NCI-H146 treated with DMSO at 0.1 percent for 48 hours (cell line): Measurements from ENCODE around the gene BTBD2.

Experiments used
- DNase-seq: peaks from one replicate; lab custom pipeline; 2025; ENCODE audit not compliant: unreplicated experiment; lab: John Stamatoyannopoulos, UW

Gene BTBD2

GRCh38 chr19:1987197-1988187, 28.0 kb downstream of the BTBD2 start:
- DNase-seq: no peak

- DNase-seq: no peak
Observed at GRCh38 chr19:1986357-1987162, 29.0 kb downstream of the BTBD2 start.

DNA sequence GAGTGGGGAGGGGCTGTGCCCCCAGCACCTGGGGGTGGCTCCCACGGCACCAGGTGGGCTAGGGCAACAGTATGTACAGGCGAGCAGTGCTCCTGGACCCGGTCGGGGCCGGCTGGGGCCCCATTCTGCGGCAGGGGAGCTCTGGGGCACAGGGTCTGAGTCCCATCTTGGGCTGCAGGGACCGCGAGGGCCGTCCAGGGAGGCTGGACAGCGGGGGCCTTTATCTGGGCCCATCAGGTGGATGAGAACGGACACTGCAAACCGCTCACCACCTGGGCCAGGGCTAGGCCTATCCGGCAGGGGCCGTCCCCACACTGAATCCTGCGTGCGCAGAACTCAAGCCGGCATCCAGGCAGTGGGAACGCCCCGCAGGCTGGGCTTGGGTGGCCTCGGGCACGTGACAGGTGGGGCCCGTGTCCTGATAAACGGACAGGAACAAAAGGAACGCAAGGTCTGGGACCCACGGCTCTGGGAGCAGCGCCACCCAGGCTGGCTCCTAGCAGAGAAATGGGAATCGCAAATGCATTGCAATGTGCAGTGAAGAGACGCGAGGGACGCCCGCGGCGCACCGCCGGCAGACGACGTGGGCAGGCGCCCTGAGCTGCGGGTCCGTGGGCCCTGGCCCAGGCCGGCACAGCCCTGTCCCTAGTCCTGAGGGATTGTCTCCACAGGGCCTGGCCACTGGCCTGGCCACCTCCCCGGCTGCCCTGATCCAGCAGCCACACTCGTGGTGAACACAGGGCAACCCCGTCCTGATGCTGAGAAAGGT, 29.7 kb downstream of the BTBD2 start:
- no peak for DNase-seq

DNA sequence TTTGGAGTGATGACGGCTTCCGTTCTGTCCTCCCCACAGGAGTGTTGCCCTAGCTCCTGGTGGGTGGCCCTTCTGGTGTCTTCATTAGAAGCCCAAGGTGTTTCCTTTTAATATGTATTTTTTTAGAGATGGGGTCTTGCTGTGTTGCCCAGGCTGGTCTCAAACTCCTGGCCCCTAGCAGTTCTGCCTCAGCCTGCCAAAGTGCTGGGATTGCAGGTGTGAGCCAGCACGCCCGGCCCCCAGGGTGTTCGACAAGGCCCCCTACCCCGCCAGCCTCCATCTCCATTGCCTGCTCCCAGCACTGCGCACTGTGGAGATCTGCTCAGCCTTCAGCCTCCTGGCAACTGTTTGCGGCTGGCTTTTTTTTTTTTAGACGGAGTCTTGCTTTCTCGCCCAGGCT, 31.2 kb downstream of the BTBD2 start:
- DNase-seq: no peak

DNA sequence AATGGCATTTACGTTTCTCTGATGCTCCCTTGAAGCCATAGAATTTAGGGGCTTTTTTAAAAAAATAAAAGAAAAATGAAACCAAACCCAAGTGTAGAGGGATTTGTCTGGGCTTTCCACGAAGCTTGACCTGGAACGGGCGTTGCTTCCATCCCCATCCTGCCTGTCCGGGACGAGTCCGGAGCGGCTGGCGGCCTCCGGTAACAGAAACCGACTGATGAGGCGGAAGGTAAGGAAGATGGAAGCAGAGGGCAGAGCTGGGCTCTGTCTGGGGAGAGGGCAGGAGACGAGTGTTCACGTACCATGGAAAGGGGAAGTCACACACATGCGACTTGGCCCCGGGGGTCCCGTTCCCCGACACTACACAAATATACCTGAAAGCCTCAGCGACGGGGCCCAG, 34.3 kb downstream of the BTBD2 start:
- DNase-seq: no peak

DNA sequence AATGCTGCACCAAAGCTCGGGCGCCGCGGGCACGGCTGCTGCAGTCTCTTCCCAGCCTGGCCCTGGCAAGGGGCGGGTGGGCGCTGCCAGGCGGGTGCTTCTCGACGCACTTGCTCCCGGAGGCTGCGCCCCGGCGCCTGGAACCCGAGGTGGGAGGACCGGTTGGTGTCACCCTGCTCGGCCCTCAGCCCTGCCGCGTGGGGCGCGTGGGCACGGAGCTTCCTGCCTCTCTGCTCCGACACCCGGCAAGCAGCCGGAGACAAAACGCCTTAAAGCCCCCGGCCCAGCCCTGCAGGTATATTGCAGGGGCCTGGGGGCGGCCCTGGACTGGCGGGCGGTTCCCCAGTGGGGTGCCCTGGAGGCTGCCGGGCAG, 34.7 kb downstream of the BTBD2 start:
- DNase-seq: no peak

DNA sequence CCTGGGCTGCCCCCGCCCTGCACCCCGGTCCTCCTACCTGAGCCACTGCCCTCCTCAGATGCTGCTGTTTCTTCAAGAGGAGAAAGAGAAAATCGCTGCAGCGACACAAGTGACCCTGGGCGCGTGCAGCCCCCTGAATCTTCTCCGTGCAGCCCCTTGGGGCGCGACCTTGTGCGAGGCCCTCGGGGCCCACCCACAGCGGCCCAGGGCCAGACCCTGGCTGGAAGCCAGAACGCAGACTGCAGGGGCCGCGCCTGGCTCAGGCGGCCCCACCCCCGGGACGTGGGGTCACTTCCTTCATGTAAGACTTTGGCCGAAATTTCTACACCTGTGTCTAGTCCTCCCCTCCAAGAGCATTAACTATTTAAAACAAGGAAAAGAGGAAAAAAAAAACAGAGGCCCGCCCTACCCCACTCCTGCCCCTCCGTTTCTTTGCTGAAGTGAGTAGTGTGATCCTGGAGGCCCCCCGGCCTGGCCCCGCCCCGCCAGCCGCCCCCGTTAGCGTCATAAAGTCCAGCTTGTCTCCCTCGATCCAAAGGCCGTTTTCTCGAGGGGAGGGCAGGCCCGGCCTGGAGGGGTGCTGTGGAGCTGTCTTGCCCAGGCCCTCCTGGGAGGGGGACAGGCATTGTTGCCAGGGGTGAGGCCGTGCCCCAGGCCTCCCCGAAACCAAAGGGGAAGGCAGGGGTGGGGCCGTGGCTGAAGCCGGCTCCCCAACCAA, 35.3 kb downstream of the BTBD2 start:
- no peak for DNase-seq

- DNase-seq: no peak
Observed at GRCh38 chr19:1979642-1980041, 35.9 kb downstream of the BTBD2 start.

GRCh38 chr19:1979017-1979416, 36.5 kb downstream of the BTBD2 start:
- DNase-seq: no peak

GRCh38 chr19:1978346-1978894, 37.1 kb downstream of the BTBD2 start:
- no peak for DNase-seq

DNA sequence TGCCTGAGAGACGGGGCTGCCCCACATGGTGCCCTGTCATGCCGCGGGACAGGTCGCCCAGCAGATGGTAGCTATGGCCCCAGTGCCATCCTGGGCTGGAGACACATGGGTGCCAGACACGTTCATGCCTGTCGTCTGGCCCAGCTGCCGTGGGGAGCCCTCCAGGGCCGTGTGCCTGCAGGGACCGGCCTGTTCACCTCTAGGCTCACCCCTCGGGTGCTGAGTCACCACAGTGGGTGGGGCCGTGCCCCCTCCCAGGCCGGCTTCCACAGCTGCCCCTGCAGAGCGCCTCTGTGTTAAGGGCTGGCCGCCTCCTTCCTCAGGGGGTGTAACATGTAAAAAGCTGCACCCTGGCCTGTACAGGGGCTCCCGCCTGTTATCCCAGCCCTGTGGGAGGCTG, 38.4 kb downstream of the BTBD2 start:
- DNase-seq: no peak

GRCh38 chr19:1975162-1975480, 40.4 kb downstream of the BTBD2 start:
- DNase-seq: no peak

DNA sequence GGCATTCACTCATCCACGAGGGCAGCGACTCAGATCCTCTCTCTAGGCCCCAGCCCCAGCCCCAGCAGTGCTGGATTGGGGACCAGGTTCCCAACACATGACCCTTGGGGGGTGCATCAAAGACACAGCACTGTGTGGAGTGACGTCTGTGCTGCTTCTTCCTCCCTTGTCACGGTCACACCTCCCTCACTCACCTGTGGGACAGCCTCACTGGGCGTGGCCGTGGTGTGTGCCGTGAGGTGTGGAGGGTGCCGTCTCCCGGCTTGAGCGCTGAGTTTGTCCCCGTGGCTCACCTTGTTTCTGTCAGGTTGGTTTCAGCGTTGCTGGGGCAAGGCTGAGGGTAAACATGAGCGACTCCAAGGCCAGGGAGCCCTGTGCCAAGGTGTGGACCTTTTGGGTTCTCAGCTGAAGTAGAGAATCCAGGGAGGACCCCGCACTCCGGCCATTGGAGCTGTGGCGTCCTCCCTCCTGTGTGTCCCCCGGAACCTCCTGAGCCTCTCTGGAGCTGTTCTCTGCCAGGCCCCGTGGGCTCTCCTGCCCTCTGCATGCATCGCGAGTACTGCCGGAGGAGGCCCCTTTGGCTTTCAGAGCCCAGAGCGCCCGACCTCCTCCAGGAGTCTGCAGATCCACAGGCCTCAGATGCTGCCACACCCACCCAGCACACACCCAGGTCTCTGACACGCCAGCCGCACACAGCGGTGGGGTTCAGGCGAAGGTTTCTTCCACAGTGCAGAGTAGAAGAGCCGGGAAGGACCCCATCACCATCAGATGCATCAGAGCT, 40.9 kb downstream of the BTBD2 start:
- DNase-seq: no peak

- no peak for DNase-seq
Observed at GRCh38 chr19:1970806-1971502, 44.6 kb downstream of the BTBD2 start.

DNA sequence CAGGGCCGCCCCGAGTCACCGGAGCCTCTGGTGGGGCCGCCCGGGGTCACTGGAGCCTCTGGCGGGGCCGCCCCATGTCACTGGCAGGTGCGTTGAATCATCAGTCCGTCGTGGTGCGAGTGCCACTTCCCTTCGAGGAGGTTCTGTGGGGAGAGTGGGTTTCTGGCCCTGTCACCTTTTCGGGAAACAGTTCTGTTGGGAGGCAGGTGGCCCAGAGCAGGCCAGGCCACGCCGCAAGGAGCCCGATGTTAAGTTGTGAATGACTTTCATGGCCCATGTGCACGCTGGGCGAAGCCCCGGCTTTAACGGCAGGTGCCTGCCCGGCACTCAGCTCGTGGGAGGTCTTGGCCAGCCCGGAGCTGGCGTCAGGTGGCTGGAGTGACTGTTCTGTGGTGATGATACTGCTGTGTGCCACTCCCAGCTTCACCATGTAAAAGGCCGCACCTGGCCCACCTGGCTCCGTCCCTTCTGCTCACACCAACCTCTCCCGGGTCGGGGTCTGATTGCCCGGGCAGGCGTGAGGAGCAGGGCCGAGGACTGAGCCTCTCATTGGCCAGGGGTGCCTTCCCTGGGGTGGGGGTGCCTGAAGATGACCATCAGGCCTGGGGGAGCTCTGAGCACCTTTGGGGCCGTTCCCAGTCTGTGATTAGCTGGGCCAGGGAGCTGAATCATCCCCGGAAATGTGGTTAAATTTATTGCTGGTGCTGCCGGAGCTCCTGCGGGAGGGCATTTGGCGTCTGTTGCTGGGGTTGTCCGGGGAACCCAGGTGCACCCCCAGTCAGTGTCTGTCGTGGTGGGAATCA, 45.3 kb downstream of the BTBD2 start:
- DNase-seq: no peak

GRCh38 chr19:1969176-1970002, 46.1 kb downstream of the BTBD2 start:
- no peak for DNase-seq
